ENCODE results near the gene FAF2. TPM values are rescaled to one million over a fixed set of nuclear protein-coding genes. Genes with fewer than 3 reads are reported as not detected.
A peak's percentile ranks its signal among the peaks of the same experiment; 100 is the strongest.

Gene FAF2
- total RNA-seq, 1 donor from 2014 or later: 46.5 TPM

- H3K4me3 Mint-ChIP-seq: peak overlapping the region; percentile 86
Measured at GRCh38 chr5:176540956-176541337, 92.8 kb downstream of the FAF2 start.

GRCh38 chr5:176541338-176542134 is 93.4 kb downstream of the FAF2 start:
- H3K27ac Mint-ChIP-seq: peak overlapping the region; percentile 84

More at GRCh38 chr5:176540956-176541337, 92.8 kb downstream of the FAF2 start:
- H3K4me1 Mint-ChIP-seq (ENCODE audit: unreplicated experiment): peaks cover 45% of the 10 kb centered on the region
- DNase-seq (ENCODE audit: extremely low spot score, unreplicated experiment): no peak
- TF ChIP-seq, protein P1, sequence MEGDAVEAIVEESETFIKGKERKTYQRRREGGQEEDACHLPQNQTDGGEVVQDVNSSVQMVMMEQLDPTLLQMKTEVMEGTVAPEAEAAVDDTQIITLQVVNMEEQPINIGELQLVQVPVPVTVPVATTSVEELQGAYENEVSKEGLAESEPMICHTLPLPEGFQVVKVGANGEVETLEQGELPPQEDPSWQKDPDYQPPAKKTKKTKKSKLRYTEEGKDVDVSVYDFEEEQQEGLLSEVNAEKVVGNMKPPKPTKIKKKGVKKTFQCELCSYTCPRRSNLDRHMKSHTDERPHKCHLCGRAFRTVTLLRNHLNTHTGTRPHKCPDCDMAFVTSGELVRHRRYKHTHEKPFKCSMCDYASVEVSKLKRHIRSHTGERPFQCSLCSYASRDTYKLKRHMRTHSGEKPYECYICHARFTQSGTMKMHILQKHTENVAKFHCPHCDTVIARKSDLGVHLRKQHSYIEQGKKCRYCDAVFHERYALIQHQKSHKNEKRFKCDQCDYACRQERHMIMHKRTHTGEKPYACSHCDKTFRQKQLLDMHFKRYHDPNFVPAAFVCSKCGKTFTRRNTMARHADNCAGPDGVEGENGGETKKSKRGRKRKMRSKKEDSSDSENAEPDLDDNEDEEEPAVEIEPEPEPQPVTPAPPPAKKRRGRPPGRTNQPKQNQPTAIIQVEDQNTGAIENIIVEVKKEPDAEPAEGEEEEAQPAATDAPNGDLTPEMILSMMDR (conservative IDR thresholded peaks at IDR 0.05): no peak
- H3K9me3 Mint-ChIP-seq: no peaks in the 10 kb centered on the region
- H3K27me3 Mint-ChIP-seq: no peaks in the 10 kb centered on the region
- H3K27ac Mint-ChIP-seq: peak overlapping the region; percentile 84
- no peaks in the 10 kb centered on the region for H3K36me3 Mint-ChIP-seq

DNA sequence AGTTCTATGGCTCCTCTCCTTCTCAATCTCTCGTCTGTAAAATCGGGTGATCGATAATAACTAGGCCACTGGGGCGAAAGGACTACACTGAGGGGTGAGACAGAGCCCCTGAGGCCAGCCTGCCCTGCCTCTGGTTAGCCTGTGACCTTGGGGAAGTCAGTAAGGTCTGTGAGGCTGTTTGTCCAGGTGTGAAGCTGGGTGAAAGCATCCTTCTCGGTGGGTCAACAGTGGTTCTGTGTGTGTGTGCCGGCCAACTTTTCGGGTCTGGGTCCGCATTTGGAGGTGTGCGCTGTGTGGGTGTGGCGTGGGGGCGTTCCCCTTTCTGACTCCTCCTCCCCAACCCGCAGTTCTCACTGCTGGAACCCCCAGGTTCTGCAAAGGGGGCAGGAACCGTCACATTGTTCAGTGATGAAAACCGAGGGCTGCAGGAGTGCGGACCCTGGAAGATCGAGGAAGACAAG is 94.0 kb downstream of the FAF2 start:
- Mint-ChIP-seq H3K9me3 (no peaks in the 10 kb centered on the region), H3K4me1 (ENCODE audit: unreplicated experiment) (peaks cover 45% of the 10 kb centered on the region), H3K4me3 (peak overlapping the region; percentile 86), H3K36me3 (no peaks in the 10 kb centered on the region), H3K27ac (peak overlapping the region; percentile 84), H3K27me3 (no peaks in the 10 kb centered on the region)
- TF ChIP-seq, protein P1 (conservative IDR thresholded peaks at IDR 0.05): no peak
- DNase-seq (ENCODE audit: extremely low spot score, unreplicated experiment): no peak

More at GRCh38 chr5:176541338-176542134, 93.4 kb downstream of the FAF2 start:
- H3K4me1 Mint-ChIP-seq (ENCODE audit: unreplicated experiment): peaks cover 45% of the 10 kb centered on the region
- H3K27me3 Mint-ChIP-seq: no peaks in the 10 kb centered on the region
- peak overlapping the region; percentile 86 for H3K4me3 Mint-ChIP-seq
- no peaks in the 10 kb centered on the region for H3K9me3 Mint-ChIP-seq
- no peaks in the 10 kb centered on the region for H3K36me3 Mint-ChIP-seq
- no peak for DNase-seq (ENCODE audit: extremely low spot score, unreplicated experiment)
- TF ChIP-seq, protein P1 (conservative IDR thresholded peaks at IDR 0.05): no peak

GRCh38 chr5:176542596-176543427 is 94.6 kb downstream of the FAF2 start:
- peak overlapping the region; percentile 84 for H3K27ac Mint-ChIP-seq
- DNase-seq (ENCODE audit: extremely low spot score, unreplicated experiment): no peak
- H3K4me1 Mint-ChIP-seq (ENCODE audit: unreplicated experiment): peaks cover 45% of the 10 kb centered on the region
- no peaks in the 10 kb centered on the region for H3K27me3 Mint-ChIP-seq
- H3K36me3 Mint-ChIP-seq: no peaks in the 10 kb centered on the region
- TF ChIP-seq, protein P1 (conservative IDR thresholded peaks at IDR 0.05): peak; percentile 31
- H3K4me3 Mint-ChIP-seq: peak overlapping the region; percentile 86
- no peaks in the 10 kb centered on the region for H3K9me3 Mint-ChIP-seq

DNA sequence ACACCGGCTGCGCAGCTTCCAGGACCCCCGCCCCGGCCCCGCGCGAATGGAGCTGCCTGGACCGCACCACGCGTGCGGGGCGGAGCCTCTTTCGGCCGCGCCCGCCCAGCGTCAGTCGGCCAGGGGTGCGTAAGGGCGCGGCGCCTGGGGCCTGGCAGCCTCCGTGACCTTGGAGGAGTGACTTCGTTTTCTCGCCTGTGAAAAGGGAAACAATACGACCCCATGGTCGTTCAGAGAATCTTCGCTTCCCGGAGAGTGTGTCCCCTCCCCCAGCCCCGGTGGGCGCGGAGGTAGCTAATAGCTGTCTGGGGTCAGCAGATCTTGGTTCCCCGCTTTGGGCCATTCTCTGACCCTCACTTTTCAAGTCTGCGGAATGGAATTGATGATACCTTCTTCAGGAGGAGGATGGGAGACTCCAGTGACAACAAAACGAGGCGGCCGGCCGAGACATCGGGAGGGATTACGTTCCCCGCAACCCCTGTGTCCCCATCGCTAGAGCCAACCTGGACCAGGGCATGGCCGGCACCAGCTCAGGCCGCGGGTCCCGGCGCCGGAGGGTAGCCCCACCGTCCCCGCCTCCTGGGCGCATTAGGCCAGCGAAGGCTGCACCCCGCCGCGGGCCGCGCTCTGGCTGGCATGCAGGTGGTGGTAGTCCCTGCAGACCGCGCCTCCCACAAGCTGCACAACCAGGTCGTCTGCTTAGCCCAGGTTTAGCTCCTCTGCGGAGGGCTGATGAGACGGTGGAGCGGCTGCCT is 95.4 kb downstream of the FAF2 start:
- H3K4me1 Mint-ChIP-seq (ENCODE audit: unreplicated experiment): peaks cover 38% of the 10 kb centered on the region
- H3K27me3 Mint-ChIP-seq: no peaks in the 10 kb centered on the region
- H3K9me3 Mint-ChIP-seq: no peaks in the 10 kb centered on the region
- TF ChIP-seq, protein P1 (conservative IDR thresholded peaks at IDR 0.05): no peak
- H3K27ac Mint-ChIP-seq: peak overlapping the region; percentile 93
- peak overlapping the region; percentile 94 for H3K4me3 Mint-ChIP-seq
- no peak for DNase-seq (ENCODE audit: extremely low spot score, unreplicated experiment)
- H3K36me3 Mint-ChIP-seq: no peaks in the 10 kb centered on the region
